Measurements from ENCODE around the gene NF2. TPM values are rescaled to one million over a fixed set of nuclear protein-coding genes. Genes with fewer than 3 reads are reported as not detected.
"Not testable (repeated sequence)": the region's sequence is repeated elsewhere in the genome, so short reads cannot be mapped to it uniquely, and the experiment has no call there.

NF2 gene
- polyA plus RNA-seq (ENCODE audit: insufficient read depth in 1 of 5, insufficient read length in 5 of 5, low replicate concordance in 1 of 5) = 10 to 100 TPM; 19.9 to 25.3 (median 22.7) TPM
- long read RNA-seq, donor 1, full-length matches to known transcripts = 5 of 5 reads
- long read RNA-seq, donor 1, partial matches to known transcripts = 0 of 5 reads
- long read RNA-seq, donor 1, other reads (novel, unspliced or antisense) = 0 of 5 reads
- long read RNA-seq, donor 2, partial matches to known transcripts = 0 of 1 reads
- long read RNA-seq, donor 2, other reads (novel, unspliced or antisense) = 0 of 1 reads
- long read RNA-seq, donor 3, partial matches to known transcripts = 0 of 1 reads
- long read RNA-seq, donor 3, other reads (novel, unspliced or antisense) = 0 of 1 reads
- long read RNA-seq, donor 4, full-length matches to known transcripts = 1 of 1 reads
- long read RNA-seq, donor 4, partial matches to known transcripts = 0 of 1 reads
- long read RNA-seq, donor 4, other reads (novel, unspliced or antisense) = 0 of 1 reads
- long read RNA-seq, donor 5, full-length matches to known transcripts = 6 of 6 reads
- long read RNA-seq, donor 5, partial matches to known transcripts = 0 of 6 reads
- long read RNA-seq, donor 5, other reads (novel, unspliced or antisense) = 0 of 6 reads
- long read RNA-seq, donor 6, partial matches to known transcripts = 0 of 3 reads
- long read RNA-seq, donor 6, other reads (novel, unspliced or antisense) = 0 of 3 reads
- long read RNA-seq, donor 7, full-length matches to known transcripts = 6 of 11 reads
- long read RNA-seq, donor 7, partial matches to known transcripts = 5 of 11 reads
- long read RNA-seq, donor 7, other reads (novel, unspliced or antisense) = 0 of 11 reads
- long read RNA-seq, donor 8, full-length matches to known transcripts = 1 of 1 reads
- long read RNA-seq, donor 8, partial matches to known transcripts = 0 of 1 reads
- long read RNA-seq, donor 8, other reads (novel, unspliced or antisense) = 0 of 1 reads

DNA sequence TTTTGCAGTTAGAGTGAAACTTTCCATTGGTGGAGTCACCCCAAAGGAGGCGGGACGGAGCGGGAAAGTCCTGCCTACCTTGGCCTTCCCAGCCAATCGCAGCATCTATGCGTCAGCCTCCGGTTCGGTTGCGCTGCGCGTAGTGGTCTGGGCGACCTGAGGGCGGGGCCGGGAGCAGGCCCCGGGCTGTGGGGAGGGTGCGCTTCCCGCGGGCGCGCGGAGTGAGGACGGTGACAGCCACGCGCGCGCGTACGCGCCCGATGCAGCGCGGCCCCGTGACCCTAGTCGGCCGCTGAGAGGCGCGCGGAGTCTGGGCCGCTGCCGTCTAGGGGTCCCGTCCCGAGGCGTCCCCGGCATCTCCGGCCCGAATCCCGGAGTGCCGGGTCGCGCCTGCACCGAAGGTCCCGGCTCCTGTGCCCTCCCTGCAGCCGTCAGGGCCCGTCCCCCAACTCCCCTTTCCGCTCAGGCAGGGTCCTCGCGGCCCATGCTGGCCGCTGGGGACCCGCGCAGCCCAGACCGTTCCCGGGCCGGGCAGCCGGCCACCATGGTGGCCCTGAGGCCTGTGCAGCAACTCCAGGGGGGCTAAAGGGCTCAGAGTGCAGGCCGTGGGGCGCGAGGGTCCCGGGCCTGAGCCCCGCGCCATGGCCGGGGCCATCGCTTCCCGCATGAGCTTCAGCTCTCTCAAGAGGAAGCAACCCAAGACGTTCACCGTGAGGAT is at the start of gene NF2:
Gene NF2 (plus strand): TSS at position 276 of the 718 bp plus-strand sequence. CDS start 366 bp downstream, at position 642.
- DNase-seq = peak; percentile 99

DNA sequence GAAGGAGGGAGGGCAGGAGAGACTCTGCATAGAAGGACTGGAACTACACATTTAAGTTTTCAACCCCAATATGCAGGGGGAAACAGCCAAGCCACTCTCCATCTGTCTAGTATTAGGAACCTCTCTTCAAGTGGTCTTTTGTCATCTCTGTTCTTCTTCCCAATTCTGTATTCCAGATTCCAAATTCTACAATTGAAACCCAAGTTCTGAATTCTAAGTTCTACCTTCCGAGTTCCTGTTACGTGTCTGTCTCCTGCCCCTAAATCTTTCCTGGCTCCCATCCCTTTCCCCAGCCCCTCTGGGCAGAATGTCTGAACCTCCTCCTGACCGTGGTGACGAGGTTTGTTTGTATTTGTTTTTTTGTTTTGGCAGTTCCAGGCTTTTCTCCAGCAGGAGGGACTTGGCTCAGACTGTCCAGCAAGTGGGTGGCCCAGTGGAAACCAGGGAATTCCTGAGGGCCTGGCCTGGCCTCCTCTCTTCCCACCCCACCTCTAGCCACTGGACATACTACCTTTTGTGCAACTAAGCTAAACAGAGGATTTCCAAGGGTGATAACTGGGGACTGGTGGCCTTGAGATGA is 48.3 kb upstream of the NF2 start:
- DNase-seq = peak; percentile 52 to 70

DNA sequence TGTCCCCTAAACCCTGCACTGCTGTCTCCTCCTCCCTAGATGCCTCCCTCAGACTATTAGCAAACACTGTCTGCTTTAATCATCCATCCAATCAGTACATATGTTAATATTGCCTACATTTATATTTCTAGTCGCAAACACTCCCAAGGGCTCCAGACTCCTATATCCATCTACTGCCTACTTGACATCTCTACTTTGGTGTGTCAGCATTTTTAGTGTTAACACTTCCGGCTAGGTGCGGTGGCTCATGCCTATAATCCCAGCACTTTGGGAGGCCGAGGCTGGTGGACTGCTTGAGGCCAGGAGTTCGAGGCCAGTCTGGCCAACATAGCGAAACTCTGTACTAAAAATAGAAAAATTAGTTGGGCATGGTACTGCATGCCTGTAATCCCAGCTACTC is 44.4 kb upstream of the NF2 start:
- no peak for DNase-seq

DNA sequence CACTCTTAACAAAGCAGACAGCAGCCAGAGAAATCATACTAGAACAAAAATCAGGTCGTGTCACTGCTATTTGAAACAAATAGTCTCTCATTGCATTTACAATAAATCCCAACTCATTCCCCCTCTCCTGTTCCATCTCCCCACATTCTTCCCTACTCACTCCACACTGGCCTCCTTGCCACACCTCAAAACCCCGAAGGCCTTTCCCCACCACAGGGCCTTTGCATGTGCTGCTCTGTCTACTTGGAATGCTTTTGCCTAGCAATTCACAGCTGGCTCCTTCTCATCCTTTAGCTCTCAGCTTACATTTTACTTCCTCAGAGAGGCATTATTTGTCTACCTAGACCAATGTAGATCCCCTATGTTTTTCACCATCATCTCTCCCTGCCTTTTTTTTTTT is 43.6 kb upstream of the NF2 start:
- DNase-seq = no peak

DNA sequence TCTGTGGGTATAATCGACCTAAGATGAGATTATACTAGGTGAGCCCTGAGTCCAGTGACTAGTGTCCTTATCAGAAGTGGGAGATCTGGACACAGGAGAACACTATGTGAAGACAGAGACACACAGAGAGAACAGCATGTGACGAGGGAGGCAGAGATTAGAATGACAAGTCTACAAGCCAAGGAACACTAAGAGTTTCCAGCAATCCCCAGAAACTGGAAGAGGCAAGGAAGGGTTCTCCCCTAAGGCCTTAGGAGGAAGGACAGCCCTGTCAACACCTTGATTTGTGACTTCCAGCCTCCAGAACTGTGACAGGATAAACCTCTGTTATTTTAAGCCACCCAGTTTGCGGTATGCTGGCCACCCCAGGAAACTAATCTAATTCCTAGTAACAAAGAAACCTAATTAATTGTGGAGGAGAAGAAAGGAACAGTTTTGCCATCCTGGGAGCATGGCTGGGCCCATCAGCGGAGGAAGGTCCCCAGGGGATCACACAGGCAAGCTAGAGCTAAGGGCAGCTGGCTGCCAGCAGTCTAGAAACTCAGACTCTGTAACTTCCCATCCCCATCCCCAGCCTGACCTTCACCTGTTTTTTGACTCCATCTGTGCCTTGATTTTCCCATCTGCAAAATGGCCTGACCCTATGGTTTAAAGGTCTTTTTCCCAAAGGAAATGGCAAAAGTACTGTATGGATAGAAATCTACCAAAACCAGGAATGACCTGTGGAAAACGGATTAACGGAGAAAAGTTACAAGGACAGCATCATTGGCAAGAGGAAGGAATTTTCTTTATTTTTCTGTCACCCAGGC is 39.6 kb upstream of the NF2 start:
- no peak for DNase-seq

DNA sequence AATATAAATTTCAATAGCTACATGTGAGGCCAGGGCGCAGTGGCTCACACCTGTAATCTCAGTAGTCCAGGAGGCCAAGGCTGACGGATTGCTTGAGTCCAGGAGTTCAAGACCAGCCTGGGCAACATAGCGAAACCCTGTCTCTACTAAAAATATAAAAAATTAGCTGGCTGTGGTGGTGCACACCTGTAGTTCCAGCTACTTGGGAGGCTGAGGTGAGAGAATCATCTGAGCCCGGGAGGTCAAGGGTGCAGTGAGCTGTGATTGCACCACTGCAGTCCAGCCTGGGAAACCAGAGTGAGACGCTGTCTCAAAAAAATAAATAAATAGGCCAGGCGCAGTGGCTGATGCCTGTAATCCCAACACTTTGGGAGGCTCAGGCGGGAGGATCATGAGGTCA is 36.9 kb upstream of the NF2 start:
- DNase-seq = not testable (repeated sequence)

DNA sequence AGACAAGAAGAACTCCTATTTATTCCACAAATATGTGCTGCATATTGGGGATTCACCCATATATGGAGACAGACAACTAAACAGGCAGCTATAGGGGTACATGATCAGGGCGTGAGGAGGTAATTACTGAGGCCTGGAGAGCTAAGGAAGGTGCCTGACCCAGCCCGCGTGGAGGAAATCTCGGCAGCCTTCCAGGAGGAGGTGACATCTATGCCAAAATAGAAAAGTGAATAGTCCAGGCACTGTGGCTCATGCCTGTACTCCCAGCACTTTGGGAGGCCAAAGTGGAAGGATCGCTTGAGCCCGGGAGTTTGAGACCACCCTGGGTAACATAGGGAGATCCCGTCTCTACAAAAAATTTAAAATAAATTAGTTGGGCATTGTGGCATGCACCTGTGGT is 36.1 kb upstream of the NF2 start:
- DNase-seq = no peak

DNA sequence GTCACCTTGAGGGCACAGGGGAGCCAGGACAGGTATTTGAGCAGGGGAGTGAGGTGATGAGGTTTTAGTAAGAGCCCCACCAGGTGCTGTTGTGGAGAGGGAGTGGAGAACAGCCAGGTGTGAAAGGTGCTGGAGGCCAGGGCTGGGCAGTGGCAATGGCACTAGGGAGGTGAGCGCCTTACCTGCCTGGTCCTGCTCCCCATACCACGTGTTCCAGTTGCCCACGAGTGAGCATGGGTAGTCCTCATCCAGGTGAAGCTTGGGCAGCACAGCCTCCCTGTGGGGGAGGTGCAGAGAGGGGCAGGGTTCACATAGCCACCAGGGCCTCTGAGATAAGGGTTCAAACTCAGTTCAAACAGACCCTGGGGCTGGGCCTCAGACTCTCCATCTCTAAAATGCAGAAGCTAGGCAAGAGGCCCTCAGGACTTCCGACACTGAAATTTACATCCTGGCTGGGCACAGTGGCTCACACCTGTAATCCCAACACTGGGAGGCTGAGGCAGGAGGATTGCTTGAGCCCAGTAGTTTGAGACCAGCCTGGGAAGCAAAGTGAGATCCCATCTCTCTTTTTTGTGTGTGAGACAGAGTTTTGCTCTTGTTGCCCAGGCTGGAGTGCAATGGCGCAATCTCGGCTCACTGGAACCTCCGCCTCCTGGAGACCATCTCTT is 34.3 kb upstream of the NF2 start:
- no peak for DNase-seq

DNA sequence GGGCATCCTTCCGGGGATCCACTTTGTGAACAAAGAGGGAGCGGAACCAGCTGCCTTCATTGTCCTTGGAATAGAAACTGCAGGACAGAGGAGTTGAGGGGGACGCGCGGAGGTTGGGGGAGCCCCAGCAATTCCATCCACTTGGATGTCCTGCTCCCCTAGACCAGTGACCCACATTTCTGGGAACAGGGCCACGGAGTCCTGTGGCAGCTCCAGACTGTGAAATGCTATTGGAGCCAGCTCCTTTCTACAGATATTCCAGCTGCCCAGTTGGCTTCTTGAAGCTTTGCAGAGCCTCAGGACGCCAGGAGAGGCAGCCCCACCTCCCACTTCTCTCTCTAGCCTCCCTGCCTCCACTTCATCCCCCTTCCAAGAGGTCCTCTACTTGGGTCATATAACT is 33.0 kb upstream of the NF2 start:
- no peak for DNase-seq

DNA sequence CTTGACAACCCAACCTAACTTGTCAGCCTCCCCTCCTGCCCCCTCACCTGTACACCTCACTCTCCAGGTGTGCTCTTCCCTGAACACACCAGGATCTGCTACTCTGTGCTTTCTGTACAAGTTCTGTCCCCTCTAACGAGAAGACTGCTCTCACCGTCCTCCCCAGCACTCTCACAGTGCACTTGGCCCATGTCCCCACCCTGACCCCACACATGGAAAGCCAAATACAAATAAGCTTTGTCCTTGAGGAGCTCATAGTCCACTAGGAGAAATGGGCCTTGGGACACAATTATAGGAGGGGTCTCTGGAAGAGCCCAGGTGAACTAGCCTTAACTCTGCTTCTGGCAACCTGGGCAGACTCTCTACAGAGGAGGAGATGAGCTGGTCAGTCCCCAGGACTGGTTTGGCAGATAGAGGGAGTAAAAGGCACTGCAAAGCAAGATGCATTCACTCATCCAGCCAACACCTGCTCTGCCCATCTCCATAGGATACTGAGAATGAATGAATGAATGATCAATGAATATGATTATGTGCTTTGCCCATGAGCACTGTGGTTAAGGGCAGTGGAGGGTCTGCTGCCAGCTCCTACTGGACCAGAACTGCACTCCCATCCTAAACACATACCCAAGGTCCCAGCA is 32.4 kb upstream of the NF2 start:
- DNase-seq = no peak

DNA sequence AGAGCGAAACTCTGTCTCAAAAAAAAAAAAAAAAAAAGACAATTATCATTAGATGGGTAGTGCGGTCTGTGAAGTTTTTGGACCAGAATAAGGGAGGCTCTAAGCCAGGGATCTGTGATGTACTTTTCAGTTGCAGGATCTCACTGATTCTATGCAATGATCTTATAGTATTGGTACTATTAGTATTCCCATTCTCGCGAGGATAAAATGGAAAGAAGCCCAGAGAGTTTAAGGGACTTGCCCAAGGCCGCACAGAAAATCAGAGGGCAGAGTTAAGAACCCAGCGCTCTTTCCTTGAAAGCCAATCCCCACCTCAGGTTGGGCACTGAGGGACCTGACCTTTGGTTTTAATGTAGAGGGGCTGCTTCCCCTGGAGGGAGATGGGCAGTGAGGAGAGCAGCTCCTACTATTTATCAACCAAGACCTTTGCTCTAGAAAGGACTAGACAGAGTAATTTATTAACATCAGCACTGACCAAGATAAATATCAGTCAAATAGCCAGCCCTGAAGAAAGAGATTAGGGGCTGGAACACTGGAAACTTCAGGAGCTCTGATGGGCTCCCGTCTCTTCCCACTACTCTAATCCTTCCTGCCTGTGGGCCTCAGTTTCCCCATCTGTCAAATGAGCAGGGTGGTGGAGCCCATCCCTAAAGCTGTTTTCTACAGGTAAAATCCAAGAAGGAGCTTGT is 28.5 kb upstream of the NF2 start:
- no peak for DNase-seq

DNA sequence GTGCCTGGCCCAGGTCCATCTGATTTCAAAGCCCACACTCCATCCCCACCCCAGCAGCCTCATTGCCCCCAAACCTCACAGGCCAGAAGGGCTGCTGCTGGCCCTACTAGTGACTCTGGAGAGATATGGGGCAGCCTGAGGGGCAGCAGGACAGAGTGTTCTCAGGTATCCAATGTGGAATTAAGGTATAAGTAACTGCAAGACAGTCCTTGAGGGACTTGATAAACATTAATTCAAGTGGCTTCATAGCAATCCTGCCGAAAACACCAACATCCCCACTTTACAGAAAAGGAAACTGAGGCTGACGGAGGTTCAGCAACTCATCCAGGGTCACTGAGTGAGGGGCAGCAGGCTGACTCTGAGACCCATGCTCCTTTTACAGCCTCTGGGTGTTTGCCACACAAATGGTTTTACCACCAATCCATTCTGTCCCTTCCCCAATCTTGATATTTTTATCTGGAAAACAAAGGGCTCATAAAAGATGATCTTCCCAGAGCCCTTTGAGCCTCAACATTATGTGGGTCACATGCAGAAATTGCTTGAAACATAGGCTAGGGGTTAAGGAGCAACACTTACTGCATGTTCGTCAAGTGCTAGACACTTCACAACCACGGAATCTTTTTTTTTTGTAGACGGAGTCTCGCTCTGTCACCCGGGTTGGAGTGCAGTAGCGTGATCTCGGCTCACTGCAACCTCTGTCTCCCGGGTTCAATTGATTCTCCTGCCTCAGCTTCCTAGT is 24.8 kb upstream of the NF2 start:
- DNase-seq = no peak

DNA sequence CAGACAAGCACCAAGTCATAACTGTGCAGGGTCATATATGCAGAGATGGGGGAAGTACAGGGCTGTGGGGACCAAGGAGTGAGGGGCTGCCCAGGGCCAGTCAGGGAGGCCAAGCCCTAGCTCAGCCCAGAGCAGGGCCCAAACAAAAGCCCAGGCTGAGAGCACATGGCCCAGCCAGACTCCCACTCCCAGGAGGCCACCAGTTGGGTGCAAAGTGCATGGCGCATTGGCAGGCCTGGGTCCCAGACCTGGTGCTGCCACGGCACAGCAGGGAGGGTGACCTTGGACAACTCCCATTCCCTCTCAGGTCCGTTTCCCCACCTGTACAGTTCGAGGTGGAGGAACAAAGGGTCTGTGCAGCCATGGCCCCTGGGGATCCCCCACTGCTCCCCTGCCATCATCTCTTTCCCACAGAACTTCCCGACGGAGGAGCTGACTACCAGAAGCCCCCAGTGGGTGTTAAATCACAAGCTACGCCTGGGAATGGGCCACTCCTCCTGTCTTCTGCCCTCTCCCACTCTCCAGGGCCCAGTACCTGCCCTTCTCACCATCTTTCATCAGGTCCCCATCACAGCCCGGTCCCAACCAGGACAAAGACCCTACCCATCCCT is 23.1 kb upstream of the NF2 start:
- no peak for DNase-seq

DNA sequence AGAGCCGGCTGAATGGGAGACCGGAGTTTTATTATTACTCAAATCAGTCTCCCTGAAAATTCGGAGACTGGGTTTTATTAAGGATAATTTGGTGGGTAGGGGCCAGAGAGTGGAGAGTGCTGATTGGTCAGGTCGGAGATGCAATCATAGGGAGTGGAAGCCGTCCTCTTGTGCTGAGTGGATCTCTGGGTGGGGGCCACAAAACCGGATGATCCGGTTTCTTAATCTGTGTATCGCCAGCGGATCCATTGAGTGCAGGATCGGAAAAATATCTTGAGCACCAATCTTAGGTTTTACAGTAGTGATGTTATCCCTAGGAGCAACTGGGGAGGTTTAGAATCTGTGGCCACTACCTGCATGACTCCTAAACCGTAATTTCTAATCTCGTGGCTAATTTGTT is 21.6 kb upstream of the NF2 start:
- DNase-seq = no peak

DNA sequence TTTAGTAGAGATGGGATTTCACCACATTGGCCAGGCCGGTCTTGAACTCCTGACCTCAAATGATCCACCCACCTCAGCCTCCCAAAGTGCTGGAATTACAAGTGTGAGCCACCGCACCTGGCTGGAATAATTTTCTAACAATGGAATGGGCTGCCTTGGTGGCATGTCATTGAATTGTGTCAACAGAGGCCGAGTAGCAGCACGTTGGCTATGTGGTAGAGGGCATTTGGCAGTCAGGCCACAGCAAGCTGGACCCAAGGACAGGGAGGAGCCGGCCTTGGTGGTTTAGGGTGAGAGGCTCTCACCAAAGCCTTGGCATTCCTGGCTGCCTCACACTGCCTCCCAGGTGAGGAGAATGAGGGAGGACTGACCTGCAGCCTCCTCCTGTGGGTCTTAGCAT is 18.5 kb upstream of the NF2 start:
- DNase-seq = no peak

DNA sequence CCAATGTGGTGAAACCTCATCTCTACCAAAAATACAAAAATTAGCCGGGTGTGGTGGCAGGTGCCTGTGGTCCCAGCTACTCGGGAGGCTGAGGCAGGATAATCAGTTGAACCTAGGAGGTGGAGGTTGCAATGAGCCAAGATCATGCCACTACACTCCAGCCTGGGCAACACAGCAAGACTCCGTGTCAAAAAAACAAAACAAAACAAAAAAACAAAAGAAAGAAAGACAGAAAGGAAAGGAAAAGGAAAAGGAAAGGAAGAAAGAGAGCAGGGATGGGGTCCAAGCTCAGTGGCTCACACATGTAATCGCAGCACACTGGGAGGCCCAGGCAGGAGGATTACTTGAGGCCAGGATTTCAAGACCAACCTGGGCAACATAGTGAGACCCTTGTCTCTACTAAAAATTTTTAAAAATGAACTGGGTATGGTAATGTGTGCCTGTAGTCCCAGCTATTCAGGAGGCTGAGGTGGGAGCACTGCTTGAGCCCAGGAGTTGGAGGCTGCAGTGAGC is 17.2 kb upstream of the NF2 start:
- DNase-seq = not testable (repeated sequence)

DNA sequence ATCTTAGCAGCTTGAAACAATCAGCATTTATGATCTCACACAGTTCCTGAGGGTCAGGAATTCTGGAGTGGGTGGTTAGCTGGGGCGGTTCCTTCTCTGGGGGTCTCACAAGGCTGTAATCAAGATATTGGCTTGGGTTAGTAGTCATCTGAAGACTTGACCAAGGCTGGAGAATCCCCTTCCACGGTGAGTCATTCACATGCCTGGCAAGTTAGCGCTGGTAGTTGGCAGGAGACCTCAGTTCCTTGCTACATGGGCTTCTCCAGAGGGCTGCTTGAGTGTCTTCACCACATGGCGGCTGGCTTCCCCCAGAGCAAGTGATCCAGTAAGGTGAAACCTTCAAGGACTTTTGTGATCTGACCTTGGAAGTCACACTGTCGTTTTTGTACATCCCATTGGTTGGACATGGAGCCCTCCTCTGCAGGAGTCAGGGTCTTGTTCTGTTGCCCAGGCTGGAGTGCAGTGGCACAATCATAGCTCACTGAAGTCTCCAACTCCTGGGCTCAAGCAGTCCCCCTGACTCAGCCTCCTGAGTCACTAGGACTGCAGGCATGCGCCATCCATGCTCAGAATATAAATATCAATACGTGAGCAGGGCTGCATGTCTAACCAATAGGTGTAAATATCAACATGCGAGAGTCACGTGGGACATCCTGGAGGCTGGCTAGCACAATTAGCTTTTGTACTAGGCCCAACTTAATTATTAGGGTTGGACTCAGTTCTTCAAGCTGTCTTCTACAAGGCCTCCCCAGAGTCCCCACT is 15.3 kb upstream of the NF2 start:
- DNase-seq = no peak
